GM19240 (cell line): ENCODE results near the gene OR10H3.
"Not testable (repeated sequence)": the region's sequence is repeated elsewhere in the genome, so short reads cannot be mapped to it uniquely, and the experiment has no call there.

ENCODE experiments used
- DNase-seq: peaks from one replicate; pipeline ENCODE4 v3.0.0; 2011; ENCODE audit warnings: low spot score; ENCODE audit not compliant: insufficient read length

Gene OR10H3, protein sequence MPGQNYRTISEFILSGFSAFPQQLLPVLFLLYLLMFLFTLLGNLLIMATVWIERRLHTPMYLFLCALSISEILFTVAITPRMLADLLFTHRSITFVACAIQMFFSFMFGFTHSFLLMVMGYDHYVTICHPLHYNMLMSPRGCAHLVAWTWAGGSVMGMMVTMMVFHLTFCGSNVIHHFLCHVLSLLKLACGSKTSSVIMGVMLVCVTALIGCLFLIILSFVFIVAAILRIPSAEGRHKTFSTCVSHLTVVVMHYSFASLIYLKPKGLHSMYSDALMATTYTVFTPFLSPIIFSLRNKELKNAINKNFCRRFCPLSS

DNA sequence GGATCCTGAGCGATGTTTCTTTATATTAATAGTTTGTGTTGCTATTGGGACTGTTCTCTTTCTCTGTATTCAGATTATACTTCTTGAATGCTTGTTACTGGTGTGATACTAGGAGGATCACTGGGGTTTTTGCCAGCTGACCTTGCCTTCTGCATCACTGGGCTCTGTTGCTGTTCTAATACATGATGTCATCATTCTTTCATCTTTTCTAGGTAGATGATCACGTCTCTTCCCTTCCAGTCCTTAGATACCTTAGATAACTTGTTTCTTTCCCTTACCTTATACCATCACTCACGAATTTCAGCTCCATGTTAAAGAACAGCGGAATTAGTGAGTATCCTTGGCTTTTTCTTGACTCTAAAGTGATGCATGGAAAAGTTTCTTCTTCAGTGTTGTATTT is at the start of gene OR10H3:
OR10H3 (plus strand) TSS at position 264 of the 400 bp plus-strand sequence. CDS start 3,408 bp downstream, outside the sequence.
- DNase-seq = no peak

DNA sequence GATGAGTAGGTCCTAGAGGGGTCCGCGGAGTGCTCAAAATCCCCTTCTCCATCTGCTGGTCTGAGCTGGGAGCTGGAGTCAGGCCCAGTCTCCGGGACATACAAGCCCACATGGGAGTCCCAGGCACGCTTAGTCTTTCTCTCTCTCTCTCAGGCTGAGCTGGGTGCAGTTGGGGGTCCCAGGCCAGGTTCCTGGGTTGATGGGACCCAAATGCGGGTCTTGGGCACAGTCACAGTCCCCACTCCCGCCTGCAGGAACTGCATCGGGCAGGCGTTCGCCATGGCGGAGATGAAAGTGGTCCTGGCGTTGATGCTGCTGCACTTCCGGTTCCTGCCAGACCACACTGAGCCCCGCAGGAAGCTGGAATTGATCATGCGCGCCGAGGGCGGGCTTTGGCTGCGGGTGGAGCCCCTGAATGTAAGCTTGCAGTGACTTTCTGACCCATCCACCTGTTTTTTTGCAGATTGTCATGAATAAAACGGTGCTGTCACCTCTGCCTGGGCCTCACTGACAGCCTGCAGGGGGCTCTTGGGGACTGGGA is 41.1 kb upstream of the OR10H3 start:
- no peak for DNase-seq

DNA sequence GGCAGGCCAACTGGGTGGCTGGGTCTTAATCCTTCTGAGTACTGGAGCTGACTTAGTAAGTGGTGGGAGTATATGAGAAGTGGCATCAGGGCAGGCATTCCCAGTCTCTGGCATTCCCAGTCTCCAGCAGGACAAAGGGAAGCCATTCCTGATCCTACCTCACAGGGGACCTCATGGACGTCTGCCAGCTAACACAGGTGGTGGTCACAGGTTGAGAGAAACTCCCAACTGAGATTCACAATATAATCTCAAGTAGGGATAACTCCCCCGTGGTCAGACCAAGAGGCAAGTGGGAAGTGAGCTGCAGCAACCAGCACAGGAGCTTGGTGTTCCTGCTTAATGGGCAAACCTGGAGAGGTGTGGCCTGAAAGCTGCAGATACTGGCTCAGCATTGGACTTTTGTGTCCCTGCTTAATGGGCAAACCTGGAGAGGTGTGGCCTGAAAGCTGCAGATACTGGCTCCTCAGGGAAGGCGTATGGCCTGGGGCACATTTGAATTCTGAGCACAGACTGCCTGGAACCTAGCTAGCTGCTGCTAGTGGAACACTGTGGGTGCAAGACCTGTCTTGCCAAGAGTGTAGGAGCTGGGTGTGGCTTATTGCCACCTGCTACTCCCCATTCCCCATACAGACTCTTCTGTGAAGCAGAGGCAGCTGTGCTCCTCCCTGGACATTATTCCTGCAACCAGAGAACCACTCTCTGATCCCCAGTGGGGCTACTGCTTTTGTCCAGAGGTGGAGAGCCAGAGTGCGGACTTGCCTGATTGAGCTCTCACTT is 35.8 kb upstream of the OR10H3 start:
- DNase-seq = no peak

DNA sequence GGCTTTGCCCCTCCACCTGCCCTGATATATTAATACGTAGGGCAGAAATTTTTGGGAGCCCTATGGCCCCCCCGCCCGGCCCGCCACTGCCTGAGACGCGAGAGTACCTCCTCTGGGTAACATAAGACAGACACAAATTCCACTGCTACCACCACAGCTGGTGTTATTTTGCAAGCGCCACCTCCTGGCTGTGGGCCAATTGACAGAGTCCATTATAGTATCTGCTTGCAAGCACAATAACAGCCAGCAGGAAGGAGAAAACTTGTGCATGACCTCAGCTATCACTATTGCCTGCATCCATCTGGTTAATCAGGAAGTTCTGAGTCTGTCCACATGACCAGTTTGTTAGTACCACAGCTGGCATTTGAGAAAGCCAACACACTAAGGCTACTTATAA is 35.3 kb upstream of the OR10H3 start:
- DNase-seq = no peak

DNA sequence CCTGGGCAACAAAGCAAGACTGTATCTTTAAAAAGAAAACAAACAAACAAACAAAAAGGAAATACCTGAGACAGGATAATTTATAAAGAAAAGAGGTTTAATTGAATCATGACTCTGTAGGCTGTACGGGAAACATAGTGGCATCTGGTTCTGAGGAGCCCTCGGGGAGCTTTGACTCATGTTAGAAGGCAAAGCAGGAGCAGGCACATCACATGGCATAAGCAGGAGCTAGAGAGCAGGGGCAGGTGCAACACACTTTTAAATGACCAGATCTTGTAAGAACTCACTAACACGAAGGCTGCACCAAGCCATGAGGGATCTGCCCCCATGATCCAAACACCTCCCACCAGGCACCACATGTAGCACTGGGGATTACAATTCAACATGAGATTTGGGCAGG is 23.1 kb upstream of the OR10H3 start:
- DNase-seq = no peak

DNA sequence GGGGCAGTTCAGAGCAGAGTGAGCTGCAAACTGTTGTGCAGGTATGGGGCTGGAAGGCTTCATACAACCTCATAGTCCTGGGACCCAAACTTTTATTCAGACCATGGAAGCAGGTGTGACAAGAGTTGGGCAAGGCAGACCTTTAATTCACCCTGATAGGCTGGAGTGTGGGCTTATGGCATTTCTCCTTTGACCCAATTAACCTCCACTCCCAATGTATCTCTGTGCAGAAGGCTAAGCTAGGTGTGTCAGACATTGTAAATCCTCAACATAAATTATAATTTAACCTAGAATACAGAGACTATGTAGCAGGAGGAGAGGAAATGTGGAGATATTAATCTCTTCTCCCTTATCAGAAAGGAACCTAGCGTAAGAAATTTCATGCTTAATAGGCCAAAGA is 22.1 kb upstream of the OR10H3 start:
- DNase-seq = no peak

DNA sequence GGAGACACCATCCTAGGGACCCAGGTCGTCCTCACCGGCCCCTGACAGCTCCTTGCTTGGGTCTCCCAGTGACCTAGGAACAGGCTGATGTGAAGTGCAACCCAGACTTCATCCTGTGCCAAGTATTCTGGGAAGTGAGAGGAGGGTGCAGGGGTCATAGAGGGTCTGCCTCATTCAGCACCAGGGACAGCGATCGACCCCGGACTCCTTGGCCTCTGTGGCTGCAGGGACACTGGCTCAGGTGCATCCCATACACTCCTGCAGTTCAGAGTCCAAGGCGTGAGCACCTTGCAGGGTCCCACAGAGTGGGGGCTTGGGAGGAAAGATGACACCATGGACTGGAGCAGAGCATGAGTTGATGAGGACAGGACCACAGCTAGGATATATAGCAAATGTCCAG is 20.0 kb upstream of the OR10H3 start:
- DNase-seq = no peak

DNA sequence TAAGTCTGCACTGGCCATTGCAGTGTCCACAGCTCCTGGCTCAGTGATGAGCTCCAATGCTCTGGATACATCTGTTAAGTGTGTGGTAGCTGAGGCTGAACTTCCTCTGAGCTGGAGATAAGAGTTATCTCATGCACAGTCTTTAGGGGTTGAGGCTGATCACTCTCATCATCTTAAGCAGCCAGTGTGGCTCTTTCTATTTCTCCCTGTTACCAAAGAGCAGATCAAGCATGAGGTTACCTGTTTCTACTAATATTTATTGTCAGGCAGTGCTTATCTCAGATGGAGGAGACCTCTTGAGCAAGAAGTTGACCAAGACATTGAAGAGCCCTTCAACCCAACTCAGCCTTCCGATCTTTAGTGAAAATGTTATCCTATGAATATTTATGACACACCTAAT is 16.5 kb upstream of the OR10H3 start:
- DNase-seq = no peak

DNA sequence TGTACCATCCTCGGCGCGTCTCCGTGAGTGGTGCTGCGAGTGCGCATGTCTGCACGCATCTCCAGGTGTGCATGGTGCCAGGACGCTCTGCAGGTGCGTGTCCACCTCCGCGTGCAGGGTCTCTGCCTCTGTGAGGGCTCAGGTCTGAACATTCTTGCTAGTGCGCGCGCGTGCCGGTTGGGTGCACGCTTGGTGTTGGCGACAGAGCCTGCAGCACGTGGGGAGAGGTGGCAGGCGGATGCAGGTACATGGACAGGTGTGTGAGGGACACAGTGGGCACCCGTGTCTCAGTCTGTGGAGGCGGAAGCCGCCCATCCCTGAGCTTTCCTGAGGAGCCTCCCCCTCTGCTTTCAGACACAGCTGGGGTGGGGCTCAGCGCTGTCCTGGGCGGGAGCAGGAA is 14.8 kb upstream of the OR10H3 start:
- no peak for DNase-seq

DNA sequence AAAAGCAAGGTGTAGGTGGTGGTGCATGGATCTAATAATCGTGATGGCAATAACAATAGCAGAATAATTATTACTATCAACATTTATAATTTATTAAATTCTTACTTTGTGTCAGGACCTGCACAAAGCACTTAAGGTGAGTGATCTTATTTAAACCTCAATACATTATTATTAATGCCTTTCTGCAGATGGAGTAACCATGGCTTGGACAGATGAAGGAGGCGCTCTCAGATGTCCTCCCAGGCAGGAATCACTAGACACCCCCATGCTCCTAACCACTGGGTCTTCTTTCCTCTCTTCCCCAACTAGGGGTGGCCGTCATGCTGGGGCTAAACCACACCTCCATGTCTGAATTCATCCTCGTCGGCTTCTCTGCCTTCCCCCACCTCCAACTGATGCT is 10.1 kb upstream of the OR10H3 start, which contains the start of gene OR10H2:
OR10H2 (plus strand) TSS at position 301 of the 400 bp plus-strand sequence; CDS start at position 321, 20 bp downstream.
- no peak for DNase-seq

DNA sequence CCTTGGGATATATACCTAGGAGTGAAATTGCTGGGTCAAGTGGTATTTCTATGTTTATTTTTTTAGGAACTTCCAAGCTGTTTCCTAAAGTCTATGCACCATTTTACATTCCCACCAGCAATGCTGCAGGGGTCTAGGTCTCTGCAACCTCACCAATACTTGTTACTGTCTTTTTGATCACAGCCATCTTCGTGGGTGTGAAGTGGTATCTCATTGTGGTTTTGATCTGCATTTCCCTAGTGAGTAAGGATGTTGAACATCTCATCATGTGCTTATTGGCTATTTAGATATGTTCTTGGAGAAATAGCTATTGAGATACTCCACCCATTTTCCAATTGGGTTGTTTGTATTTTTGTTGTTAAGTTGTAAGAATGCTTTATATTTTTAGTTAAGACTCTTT is 7.2 kb upstream of the OR10H3 start:
- DNase-seq = no peak

DNA sequence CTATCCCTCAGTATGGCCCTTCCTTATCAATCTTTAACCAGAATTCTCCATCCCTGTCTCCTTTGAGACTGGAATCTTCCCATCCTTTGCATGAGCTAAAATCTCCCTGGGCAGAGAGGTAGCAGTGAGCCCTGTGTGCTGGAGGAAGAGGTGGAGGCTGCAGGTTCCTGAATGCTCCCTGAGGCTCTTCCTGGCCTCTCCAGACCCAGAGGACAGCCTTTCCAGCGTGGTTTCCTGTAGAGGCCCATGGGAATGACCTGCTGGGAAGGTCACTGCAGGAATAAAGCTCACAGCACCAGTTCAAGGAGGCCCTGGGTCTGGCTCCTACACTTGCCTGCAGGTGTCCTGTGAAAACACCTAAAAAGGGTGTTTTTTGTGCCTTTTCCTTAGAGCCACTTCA is 5.4 kb upstream of the OR10H3 start:
- DNase-seq = no peak

DNA sequence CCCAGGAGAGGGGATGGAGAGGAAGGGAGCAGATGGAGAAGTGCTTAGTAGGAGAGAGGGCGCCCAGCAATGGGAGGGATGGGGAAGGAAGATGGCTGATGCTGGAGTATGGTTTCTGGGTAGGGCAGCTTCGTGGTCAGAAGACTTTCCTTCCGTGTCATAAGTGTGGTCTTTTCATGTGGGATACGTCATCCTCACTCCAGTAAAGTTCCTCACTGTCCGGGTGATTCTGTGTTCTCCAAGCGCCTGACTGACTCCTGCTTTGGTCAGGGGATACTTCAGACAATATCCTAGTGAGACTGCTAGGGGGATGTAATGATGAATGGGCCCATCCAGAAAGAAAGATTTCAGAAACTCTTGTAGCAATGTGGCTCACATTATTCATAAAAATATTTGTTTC is 3.9 kb upstream of the OR10H3 start:
- DNase-seq = no peak

DNA sequence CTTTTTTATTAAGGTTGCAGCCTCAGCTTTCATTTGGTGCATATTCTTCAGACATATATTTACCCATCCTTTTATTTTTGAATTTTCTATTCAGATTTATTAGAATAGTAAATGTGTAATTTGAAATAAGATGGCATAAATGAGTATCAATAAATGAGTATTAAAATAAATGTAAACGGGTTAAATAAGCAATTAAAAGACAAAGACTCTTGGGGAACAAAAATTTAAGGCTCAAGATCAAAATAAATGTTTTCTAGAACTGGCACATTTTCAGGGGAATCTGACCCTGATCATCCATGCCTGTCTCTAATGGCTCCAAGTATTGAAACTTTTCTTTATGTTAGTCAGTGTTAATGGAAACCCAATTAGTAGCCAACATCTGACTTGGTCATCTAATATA is 3.0 kb downstream of the OR10H3 start:
- no peak for DNase-seq

DNA sequence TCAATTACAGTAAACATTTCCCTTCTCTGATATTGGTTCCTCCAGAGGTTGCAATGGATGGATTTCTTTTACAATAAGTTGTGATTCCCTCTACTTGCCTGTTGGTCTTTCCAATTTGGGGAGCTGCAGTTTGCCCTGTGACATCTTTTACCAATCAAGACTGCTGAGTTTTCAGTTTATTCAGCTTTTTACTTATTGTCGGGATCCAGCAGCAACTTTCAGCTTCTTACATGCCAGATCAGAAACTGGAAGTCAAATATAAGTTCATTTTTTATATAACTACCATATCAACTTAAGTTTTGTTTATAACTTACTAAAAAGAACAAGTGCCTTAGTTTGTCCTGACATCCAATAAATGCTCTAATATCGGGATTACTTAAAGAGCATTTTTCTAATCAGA is 10.5 kb downstream of the OR10H3 start:
- no peak for DNase-seq

DNA sequence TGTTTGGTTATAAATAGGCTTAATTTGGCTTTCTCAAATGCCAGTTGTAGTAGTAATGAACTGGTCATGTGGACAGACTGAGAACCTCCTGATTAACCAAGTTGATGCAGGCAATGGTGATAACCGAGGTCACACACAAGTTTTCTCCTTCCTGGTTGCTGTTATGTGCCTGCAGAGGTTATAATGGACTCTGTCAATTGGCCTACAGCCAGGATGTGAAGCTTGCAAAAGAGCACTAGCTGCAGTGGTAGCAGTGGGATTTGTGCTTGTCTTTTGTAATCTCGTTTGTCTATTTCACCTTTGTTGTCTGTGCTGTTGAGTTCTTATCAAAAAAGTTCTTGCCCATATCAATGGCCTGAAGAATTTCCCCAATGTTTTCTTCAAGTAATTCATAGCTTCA is 20.6 kb downstream of the OR10H3 start:
- DNase-seq = no peak

DNA sequence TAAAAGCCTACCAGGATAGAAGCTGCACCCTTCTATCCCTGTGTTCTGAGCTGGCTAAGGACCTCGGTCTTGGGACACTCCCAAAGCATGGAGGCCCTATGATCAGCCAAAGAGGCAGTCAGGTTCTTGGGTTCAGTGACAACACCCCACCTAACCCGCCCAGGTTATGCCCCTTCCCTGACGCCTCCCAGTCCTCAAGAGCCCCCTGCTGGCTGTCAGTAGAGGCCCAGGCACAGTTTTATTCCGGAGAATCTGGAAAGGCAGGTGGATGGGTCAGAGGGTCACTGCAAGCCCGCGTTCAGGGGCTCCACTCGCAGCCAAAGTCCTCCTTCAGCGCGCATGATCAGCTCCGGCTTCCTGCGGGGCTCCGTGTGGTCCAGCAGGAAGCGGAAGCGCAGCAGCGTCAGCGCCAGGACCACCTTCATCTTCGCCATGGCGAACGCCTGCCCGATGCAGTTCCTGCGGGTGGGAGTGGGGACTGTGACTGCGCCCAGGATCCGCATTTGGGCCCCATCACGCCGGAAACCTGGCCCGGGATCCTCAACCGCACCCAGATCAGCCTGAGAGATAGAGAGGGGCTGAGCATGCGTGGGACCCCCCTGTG is 22.3 kb downstream of the OR10H3 start:
- DNase-seq = no peak

DNA sequence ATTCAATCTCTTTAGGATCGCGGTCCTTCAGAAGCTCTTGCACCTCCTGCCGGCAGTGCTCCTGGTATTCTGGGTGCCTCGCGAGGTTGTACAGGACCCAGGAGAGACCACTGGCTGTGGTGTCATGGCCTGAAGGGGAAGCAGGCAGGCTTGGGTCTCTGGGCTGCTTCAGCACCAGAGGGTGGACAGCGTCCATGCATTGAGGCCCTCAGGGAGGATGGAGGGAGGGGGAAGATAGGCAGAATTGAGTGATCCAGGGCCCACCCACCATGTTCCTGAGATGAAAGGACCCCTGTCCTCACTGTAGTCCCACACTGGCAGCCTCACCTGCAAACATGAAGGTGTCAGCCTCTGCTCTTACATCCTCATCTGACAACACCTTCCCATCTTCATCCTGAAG is 31.8 kb downstream of the OR10H3 start:
- DNase-seq = no peak

DNA sequence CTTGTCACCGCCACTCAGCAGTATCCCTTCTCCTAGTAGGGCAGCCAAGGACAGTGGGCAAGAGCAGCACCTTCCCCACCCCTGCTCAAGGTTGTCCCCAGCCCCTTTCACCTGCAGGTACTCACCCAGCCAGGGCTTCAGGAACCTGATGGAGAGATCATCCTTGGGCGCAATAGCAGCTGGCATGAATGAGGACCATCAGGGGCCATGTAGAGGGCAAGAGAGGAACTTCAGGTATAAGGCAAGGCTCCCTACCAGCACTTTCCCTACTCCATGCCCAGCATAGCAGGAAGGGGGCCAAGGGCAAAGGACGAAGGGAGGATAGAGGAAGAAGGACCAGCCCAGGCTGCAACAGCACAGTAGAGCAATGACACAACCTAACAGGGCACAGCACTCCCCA is 36.4 kb downstream of the OR10H3 start:
- not testable (repeated sequence) for DNase-seq

DNA sequence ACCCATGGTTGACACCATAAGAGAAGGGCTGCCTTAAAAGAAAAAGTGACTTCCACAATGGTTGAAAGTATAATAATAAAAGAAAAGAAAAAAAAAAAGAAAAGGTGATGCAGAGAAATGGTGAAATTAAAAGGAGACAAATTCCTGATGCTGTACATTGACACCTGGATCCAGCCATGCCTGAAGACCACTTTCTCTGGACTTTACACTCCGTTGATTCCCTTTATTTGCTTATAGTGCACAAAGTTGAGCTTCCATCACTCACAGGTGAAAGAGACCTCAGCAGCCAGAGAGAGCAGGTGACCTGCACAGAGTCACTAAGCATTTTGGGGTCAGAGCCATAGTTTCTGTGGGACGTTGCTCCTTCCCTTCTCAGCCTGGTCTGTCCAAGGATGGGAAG is 37.5 kb downstream of the OR10H3 start:
- no peak for DNase-seq

DNA sequence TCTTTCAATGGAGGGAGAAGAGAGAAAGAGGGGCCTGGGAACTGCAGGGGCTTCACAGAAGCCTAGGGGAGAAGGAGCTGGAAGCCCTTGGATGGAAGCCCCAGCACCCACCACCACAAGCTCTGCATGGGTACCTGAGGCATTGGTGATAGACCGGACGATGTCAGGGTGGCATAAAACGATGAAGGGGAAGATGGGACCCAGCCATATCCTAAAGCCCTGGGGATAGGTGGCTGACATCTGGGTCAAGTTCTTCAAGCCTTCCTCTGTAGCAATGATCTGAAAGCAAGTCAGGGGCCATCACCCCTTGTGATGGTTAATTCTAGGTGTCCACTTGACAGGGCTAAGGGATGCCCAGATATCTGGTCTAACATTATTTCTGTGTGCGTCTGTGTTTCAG is 38.5 kb downstream of the OR10H3 start:
- no peak for DNase-seq
